Vagina (tissue), 2 donors: ENCODE data around the gene PPP1R3F.
"Not testable (repeated sequence)": the region's sequence is repeated elsewhere in the genome, so short reads cannot be mapped to it uniquely, and the experiment has no call there.

Experiments used
- CTCF ChIP-seq, 3 experiments: fragments of 450-650 bp in 2 of 3; fragments of 200-600 bp in 1 of 3; sonication (generic) in 1 of 3; IDR thresholded peaks; one replicate each; pipeline ENCODE4 v1.5.1; 2017 to 2019; ENCODE audit warnings: antibody characterized with exemption in 3 of 3, mild to moderate bottlenecking in 2 of 3, moderate library complexity in 2 of 3
- POLR2AphosphoS5 ChIP-seq, 2 donors: sonication (generic); formaldehyde crosslinking; IDR thresholded peaks; one replicate each; pipeline ENCODE4 v1.9.0; 2017; ENCODE audit warnings: antibody characterized with exemption in 2 of 2, mild to moderate bottlenecking in 2 of 2, low read depth in 1 of 2; ENCODE audit not compliant: insufficient read depth in 1 of 2

DNA sequence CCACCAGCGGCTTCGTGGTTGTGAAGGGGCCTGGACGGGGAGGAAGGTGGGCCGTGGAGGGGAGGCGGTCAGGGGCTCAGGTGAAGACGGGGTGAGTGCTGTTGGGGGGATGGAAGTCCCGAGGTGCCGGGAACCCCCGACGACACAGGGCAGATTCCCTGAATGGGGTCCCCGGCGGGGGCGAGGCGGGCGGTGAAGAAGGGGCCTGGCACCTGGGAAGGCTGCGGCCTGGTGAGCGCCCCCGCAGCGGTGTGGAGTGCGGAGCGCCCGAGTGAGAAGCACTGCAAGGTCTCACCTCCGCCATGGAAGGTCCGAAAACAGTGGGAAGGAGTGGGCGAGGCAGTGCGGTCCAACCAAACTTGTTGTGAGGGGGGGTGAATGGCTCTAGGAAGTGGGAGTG lies 62.2 kb downstream of the PPP1R3F start:
- not testable (repeated sequence) for TF ChIP-seq POLR2AphosphoS5 (IDR thresholded peaks at IDR 0.05; ENCODE audit: insufficient read depth in 1 of 2, low read depth in 1 of 2); CTCF (IDR thresholded peaks at IDR 0.05)
